Stomach smooth muscle (tissue), 2 donors: Measurements from ENCODE around the gene CNR2.
"Not testable (repeated sequence)": the region's sequence is repeated elsewhere in the genome, so short reads cannot be mapped to it uniquely, and the experiment has no call there.

Experiments used
- H3K27ac ChIP-seq: one replicate; pipeline ENCODE4 v1.7.0; 2013; ENCODE audit warnings: mild to moderate bottlenecking, low read length, inconsistent platforms
- H3K27me3 ChIP-seq, 2 donors: one replicate each; pipeline ENCODE4 v1.7.0; 2013; ENCODE audit warnings: low read length in 2 of 2; ENCODE audit not compliant: insufficient read depth in 2 of 2, control insufficient read depth in 1 of 2
- H3K36me3 ChIP-seq, 2 donors: one replicate each; pipeline ENCODE4 v1.7.0; 2013; ENCODE audit warnings: low read length in 2 of 2; ENCODE audit not compliant: control insufficient read depth in 2 of 2, insufficient read depth in 2 of 2
- H3K4me1 ChIP-seq: one replicate; pipeline ENCODE4 v1.7.0; 2013; ENCODE audit warnings: low read length; ENCODE audit not compliant: control insufficient read depth, insufficient read depth
- H3K4me3 ChIP-seq, 2 donors: one replicate each; pipeline ENCODE4 v1.7.0; 2013; ENCODE audit warnings: low read length in 2 of 2
- H3K9ac ChIP-seq, 2 donors: one replicate each; pipeline ENCODE4 v1.7.0; 2013; ENCODE audit warnings: low read length in 2 of 2, mild to moderate bottlenecking in 1 of 2
- H3K9me3 ChIP-seq, 2 donors: one replicate each; pipeline ENCODE4 v1.7.0; 2013; ENCODE audit warnings: low read length in 2 of 2; ENCODE audit not compliant: control insufficient read depth in 2 of 2
- donor health status: healthy.
- donor health status: Pancreatic carcinoma.

Gene CNR2

GRCh38 chr1:23862640-23863039 is 50.5 kb downstream of the CNR2 start:
- Histone ChIP-seq H3K4me3 (no peak overlapping the region), H3K27me3 (no peaks in the 10 kb centered on the region), H3K9me3 (no peaks in the 10 kb centered on the region), H3K4me1 (peaks cover 7% of the 10 kb centered on the region), H3K27ac (no peak overlapping the region), H3K36me3 (peaks cover 30 to 32% of the 10 kb centered on the region in 2 donors), H3K9ac (no peak overlapping the region)

GRCh38 chr1:23854568-23854967 is 58.6 kb downstream of the CNR2 start:
- Histone ChIP-seq H3K27me3 (no peaks in the 10 kb centered on the region), H3K9me3 (no peaks in the 10 kb centered on the region), H3K27ac (no peak overlapping the region), H3K9ac (no peak overlapping the region), H3K36me3 (peaks cover 21 to 22% of the 10 kb centered on the region in 2 donors), H3K4me1 (no peaks in the 10 kb centered on the region), H3K4me3 (no peak overlapping the region)

- peaks cover 14 to 18% of the 10 kb centered on the region in 2 donors for H3K36me3 ChIP-seq
- not testable (repeated sequence) for H3K4me1 ChIP-seq, H3K9ac ChIP-seq, H3K27me3 ChIP-seq, H3K27ac ChIP-seq, H3K9me3 ChIP-seq, H3K4me3 ChIP-seq
Measured at GRCh38 chr1:23853124-23853523, 60.0 kb downstream of the CNR2 start.

DNA sequence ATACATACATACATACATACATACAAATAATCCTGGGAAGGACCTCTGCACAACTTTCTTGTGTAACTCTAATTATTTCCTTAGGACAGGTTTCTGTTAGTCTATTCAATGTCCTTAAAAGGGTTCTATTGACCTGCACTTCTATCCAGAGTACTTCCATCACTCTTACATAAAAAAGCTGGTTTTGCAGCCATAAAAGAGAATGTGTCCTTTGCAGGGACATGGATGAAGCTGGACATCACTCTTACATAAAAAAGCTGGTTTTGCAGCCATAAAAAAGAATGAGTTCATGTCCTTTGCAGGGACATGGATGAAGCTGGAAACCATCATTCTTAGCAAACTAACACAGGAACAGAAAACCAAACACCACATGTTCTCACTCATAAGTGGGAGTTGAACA is 61.8 kb downstream of the CNR2 start:
- H3K9ac ChIP-seq, H3K27me3 ChIP-seq, H3K4me3 ChIP-seq, H3K4me1 ChIP-seq, H3K9me3 ChIP-seq, H3K27ac ChIP-seq: not testable (repeated sequence)
- H3K36me3 ChIP-seq = peaks cover 8 to 20% of the 10 kb centered on the region in 2 donors

- H3K36me3 ChIP-seq = peaks cover 4 to 12% of the 10 kb centered on the region in 2 donors
- no peak overlapping the region for H3K4me3 ChIP-seq
- no peaks in the 10 kb centered on the region for H3K4me1 ChIP-seq
- no peak overlapping the region for H3K9ac ChIP-seq
- H3K27me3 ChIP-seq = no peaks in the 10 kb centered on the region
- H3K9me3 ChIP-seq = no peaks in the 10 kb centered on the region
- no peak overlapping the region for H3K27ac ChIP-seq
Measured at GRCh38 chr1:23848673-23849616, 64.2 kb downstream of the CNR2 start.

GRCh38 chr1:23847482-23848095 is 65.6 kb downstream of the CNR2 start:
- H3K27ac ChIP-seq, H3K4me1 ChIP-seq, H3K9ac ChIP-seq, H3K9me3 ChIP-seq, H3K27me3 ChIP-seq, H3K4me3 ChIP-seq: not testable (repeated sequence)
- peaks cover 4 to 12% of the 10 kb centered on the region in 2 donors for H3K36me3 ChIP-seq

- no peak overlapping the region for H3K27ac ChIP-seq
- no peaks in the 10 kb centered on the region for H3K27me3 ChIP-seq
- no peak overlapping the region for H3K9ac ChIP-seq
- H3K4me1 ChIP-seq = no peaks in the 10 kb centered on the region
- H3K36me3 ChIP-seq = peaks cover 4 to 12% of the 10 kb centered on the region in 2 donors
- no peaks in the 10 kb centered on the region for H3K9me3 ChIP-seq
- no peak overlapping the region for H3K4me3 ChIP-seq
Measured at GRCh38 chr1:23845163-23845562, 68.0 kb downstream of the CNR2 start.

DNA sequence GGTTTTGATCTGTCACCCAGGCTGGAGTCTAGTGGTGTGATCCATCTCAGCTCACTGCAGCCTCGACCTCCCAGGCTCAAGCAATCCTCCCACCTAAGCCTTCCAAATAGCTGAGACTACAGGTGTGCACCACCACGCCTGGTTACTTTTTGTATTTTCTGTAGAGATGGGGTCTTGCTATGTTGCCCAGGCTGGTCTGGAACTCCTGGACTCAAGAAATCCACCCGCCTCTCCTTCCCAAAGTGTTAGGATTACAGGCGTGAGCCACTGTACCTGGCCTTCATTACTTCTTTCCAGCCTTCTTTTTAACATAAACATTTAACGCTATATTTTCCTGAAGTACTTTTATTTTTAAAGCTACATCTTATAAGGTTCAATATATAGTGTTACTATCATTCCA is 69.5 kb downstream of the CNR2 start:
- H3K27me3 ChIP-seq = no peaks in the 10 kb centered on the region
- no peak overlapping the region for H3K4me3 ChIP-seq
- no peak overlapping the region for H3K27ac ChIP-seq
- peaks cover 2% of the 10 kb centered on the region for H3K4me1 ChIP-seq
- H3K36me3 ChIP-seq = peaks cover 4 to 12% of the 10 kb centered on the region in 2 donors
- H3K9ac ChIP-seq = no peak overlapping the region
- H3K9me3 ChIP-seq = no peaks in the 10 kb centered on the region

DNA sequence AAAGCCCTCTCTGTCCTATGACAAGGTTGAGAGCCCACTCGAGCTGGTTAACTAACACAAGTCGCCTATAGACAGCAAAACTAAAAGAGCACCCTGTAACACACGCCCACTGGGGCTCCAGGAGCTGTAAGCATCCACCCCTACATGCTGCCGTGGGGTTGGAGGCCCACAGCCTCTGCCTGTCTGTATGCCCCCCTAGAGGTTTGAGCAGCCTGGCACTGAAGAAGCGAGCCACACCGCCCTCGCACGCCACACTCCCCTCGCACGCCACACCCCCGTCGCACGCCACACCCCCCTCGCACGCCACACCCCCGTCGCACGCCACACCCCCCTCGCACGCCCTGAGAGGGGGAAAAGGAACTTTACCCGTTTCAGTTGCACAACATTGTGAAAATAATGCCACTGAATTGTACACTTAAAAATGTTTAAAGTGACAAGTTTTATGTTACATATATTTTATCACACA is 74.7 kb downstream of the CNR2 start:
- peaks cover 3 to 6% of the 10 kb centered on the region in 2 donors for H3K27me3 ChIP-seq
- H3K27ac ChIP-seq = no peak overlapping the region
- H3K9ac ChIP-seq = no peak overlapping the region
- peaks cover 5% of the 10 kb centered on the region for H3K4me1 ChIP-seq
- no peaks in the 10 kb centered on the region for H3K36me3 ChIP-seq
- H3K4me3 ChIP-seq = peak overlapping the region; percentile 62 to 71
- no peaks in the 10 kb centered on the region for H3K9me3 ChIP-seq

DNA sequence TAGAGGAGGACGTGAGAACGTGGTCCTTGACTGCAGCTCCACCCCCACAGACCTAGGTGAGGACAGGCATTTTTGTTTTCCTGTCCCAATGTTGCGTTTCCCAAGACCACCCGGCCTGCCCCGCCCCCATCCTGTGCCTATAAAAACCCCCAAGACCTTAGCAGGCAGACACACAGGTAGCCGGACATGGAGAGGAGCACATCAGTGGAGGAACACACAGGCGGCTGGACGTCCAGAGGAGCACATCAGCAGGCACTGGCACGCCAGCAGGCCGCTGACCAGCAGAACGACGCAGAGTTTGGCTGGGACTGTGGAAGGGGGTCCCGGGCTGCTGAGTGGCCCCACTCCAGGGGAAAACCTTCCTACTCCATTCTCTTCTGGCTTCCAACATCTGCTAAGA is 75.3 kb downstream of the CNR2 start:
- no peak overlapping the region for H3K9ac ChIP-seq
- no peaks in the 10 kb centered on the region for H3K9me3 ChIP-seq
- H3K36me3 ChIP-seq = no peaks in the 10 kb centered on the region
- peak overlapping the region; percentile 62 to 71 for H3K4me3 ChIP-seq
- H3K27me3 ChIP-seq = peaks cover 3 to 6% of the 10 kb centered on the region in 2 donors
- H3K4me1 ChIP-seq = peaks cover 5% of the 10 kb centered on the region
- H3K27ac ChIP-seq = no peak overlapping the region

DNA sequence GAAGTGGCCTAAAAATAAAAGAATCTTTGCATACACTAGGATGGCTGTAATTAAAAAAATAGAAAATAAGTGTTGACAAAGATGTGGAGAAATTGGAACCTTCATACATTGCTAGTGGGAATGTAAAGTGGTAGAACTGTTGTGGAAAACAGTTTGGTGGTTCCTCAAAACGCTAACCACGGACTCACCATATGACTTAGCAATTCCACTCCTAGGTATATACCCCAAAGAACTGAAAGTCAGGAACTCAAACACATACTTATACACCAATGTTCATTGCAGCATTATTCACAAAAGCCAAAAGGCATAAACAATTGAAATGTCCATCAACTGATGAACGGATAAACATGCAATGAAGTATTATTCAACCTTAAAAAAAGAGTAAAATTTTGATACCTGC is 77.1 kb downstream of the CNR2 start:
- Histone ChIP-seq H3K27ac (no peak overlapping the region), H3K36me3 (no peaks in the 10 kb centered on the region)

More for the DNA sequence above, 77.1 kb downstream of the CNR2 start:
- Histone ChIP-seq H3K9me3 (no peaks in the 10 kb centered on the region), H3K4me3 (no peak overlapping the region), H3K9ac (no peak overlapping the region), H3K27me3 (peaks cover 3 to 6% of the 10 kb centered on the region in 2 donors), H3K4me1 (peaks cover 5% of the 10 kb centered on the region)
